Measurements from ENCODE around the gene ADK. TPM values are rescaled to one million over a fixed set of nuclear protein-coding genes. Genes with fewer than 3 reads are reported as not detected.
"Not testable (repeated sequence)": the region's sequence is repeated elsewhere in the genome, so short reads cannot be mapped to it uniquely, and the experiment has no call there.

Gene ADK
- total RNA-seq, 1 donor from 2014 or later = 27.1 TPM

DNA sequence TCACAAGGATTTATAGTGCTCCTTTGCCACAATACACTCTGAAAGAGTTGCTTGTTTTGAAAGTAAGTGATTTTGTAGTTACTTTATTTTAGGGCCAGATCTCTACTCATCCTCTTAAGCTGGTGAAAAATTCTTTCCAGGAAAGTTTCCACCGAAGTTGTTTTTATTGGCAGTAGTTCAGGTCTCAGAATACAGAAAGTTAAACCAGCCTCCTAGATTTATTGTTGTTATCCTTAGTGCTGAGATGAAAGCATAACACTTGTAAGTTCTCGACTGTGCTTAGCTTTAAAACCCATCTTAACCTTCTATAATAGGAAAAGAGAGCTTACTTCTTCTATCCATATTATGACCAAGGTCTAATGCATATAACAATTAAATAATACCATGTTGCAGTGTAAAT is 5.9 kb upstream of the ADK start:
- intact Hi-C loops (cut with micrococcal nuclease) = no loop called here

DNA sequence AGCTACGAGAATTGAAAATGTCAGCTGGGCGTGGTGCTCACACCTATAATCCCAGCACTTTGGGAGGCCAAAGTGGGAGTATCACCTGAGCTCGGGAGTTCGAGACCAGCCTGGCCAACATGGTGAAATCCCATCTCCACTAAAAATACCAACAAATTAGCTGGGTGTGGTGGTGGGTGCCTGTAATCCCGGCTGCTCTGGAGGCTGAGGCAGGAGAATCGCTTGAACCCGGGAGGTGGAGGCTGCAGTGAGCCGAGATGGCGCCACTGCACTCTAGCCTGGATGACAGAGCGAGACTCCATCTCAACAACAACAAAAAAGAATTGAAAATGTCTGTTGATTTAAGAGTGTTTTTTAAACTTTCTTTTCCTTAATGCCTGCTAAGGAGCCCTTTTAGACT is 4.0 kb upstream of the ADK start:
- intact Hi-C loops (cut with micrococcal nuclease) = not testable (repeated sequence)

- intact Hi-C loops (cut with micrococcal nuclease) = loop anchor here (2.0 to 10.0 kb wide), 7 partner anchors 276 to 736 kb away; partner anchors contain the start of genes ANXA7, CAMK2G, PPP3CB and SEC24C
These were observed 624 bp upstream of the ADK start, which contains the start of gene AP3M1 for GRCh38 chr10:74150204-74150989. TSS of gene AP3M1 (minus strand) at chr10:74150828. CDS start at chr10:74138379, 12,449 bp downstream.

DNA sequence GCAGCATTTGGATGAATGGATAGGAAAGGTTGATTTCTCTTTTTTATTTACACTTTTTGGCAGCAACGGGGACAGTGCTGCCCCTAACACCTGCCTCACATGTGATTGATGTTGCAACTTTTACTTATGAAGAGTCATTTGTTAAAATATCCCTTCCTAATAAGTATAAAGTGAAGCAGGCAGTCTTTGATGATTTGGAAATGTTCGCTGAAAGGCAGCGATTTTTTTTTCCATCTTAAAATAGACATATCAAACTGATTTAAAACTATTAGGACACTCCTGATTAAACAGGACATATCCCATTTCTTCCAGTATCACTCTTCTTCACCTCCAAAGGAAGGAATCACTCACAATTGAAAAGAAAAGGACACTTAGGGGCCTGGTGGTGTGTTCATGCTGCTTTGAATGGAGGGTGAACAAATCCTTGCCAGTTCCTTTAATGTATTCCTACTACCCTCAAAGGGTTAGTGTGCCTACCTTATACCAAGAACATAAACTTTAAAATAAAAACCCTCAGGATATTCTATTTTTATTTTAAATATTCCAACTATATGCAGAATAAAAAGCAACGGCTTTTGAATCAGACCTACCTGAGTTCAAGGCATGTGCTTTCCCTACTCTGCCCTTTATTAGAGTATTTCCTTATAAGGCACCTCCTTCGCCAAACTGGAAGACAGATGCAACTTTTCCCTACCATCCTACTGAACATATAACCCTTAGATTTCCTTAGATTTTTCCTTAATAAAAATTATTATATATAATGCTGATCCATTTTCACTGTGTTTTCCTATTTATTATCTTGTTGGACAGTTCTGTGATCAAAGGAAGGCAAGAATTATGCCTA is 1.1 kb downstream of the ADK start:
- intact Hi-C loops (cut with micrococcal nuclease) = loop anchor here (1.0 to 10.0 kb wide), 20 partner anchors 24 to 1082 kb away; partner anchors contain the start of genes ANXA7, CAMK2G, KAT6B and NDST2

GRCh38 chr10:74153123-74153522 is 2.1 kb downstream of the ADK start:
- intact Hi-C loops (cut with micrococcal nuclease) = loop anchor here (5.0 to 10.0 kb wide), 2 partner anchors 656 to 738 kb away; partner anchors contain the start of genes ANXA7 and PPP3CB

GRCh38 chr10:74153676-74154075 is 2.7 kb downstream of the ADK start:
- intact Hi-C loops (cut with micrococcal nuclease) = loop anchor here (5.0 to 10.0 kb wide), 2 partner anchors 656 to 739 kb away; partner anchors contain the start of genes ANXA7 and PPP3CB

- intact Hi-C loops (cut with micrococcal nuclease) = loop anchor here (10.0 kb wide), 1 partner anchor 742 kb away; the partner anchor contains the start of gene ANXA7
These were observed 5.9 kb downstream of the ADK start for GRCh38 chr10:74156919-74157289.

DNA sequence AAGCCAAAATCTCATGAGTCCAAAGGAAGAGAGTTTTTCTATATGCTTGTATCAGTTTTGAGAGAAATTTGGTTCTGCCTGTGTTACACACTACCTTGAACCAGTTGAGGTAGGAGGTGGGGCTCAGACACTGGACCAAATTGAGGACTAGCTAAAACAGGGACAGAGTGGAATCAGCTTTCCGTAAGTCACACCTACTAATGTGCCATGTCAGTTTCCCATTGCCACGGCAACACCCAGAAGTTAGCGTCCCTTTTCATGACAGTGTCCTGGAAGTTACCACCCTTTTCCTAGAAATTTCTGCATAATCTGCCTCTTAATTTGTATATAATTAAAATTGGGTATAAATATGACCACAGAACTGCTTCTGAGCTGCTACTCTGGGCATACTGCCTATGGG is 9.0 kb downstream of the ADK start:
- intact Hi-C loops (cut with micrococcal nuclease) = no loop called here

- intact Hi-C loops (cut with micrococcal nuclease) = no loop called here
These were observed 12.5 kb downstream of the ADK start for GRCh38 chr10:74163319-74164068.

DNA sequence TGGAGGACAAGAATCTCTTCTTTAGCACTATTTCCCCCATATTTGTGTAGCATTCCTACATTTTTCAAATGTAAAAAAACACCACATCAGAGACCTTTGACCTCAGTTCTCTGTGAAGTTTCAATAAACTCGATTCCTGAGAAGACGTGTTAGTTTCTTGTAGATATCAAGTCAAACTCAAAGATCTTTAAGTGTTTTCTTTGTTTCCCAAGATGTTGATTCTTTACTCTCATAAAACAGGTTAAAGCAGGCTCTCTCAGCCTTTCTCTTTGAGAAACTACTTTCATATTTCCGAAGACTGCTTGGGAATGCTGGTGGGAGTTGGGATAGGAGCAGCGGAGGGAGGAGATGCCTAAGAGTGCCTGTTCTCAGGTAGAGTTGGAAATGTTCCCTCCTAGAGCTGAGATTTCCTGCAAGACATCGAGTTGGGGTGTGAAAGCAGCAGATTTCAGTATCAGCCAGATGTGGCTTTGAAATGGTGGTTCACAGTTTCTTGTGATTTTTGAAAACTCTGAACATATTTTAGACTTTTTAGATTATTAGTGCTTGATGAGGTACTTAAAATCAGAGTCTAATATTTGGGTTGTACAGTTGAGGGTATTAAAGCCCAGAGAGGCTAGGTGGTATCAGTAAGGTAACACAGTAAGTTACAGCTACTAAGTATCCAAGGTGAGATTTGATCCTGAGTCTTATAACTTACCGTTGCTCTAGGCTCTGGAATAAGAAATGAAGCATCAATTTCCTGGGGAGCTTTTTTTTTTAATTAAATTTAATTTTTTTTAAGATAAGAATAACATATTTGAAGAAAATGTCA is 13.9 kb downstream of the ADK start:
- intact Hi-C loops (cut with micrococcal nuclease) = loop anchor here (1.0 kb wide), 1 partner anchor 11 kb away; no protein-coding TSS in a partner anchor

DNA sequence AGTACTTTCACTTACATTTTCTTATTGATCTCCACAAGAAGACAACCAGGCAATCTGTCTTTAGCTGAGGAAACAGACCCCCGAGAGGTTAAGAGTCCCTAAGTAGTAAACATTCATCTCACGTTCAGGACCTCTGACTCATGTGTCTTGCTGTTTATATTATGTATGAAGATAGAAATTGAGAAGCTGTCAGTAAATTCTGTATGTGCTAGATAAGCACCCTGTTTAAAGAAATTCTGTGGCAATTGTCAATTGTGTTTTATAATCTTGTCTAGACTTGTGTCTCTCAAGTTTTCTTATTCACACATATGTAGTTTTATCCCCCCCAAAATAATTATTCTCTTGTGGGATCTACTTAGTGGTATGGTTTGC is 14.5 kb downstream of the ADK start:
- intact Hi-C loops (cut with micrococcal nuclease) = loop anchor here (1.0 kb wide), 1 partner anchor 11 kb away; no protein-coding TSS in a partner anchor

- intact Hi-C loops (cut with micrococcal nuclease) = no loop called here
These were observed 16.4 kb downstream of the ADK start for GRCh38 chr10:74167443-74167842.

DNA sequence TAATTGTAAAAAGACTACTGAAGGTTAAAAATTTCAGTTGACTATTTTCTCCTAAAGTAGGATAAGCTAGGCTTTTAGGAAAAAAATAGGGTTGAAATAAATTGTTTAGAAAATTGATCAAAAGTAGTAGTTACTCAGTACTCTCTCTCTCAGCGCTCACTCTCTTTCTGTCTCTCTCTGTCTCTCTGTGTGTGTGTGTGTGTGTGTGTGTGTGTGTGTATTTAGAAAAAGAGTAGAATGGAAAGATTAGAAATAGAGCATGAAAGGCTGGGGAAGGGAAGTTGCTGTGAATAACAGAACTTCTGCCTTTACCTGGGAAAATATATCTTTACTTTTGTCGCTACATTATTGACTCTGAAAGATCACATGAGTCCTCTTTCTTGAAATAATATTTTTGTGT is 20.6 kb downstream of the ADK start:
- intact Hi-C loops (cut with micrococcal nuclease) = no loop called here

GRCh38 chr10:74174521-74174920 is 23.5 kb downstream of the ADK start:
- intact Hi-C loops (cut with micrococcal nuclease) = no loop called here

- intact Hi-C loops (cut with micrococcal nuclease) = loop anchor here (1.0 to 5.0 kb wide), 13 partner anchors 10 to 1059 kb away; partner anchors contain the start of genes ADK, KAT6B, NDST2 and SAMD8
These were observed 24.7 kb downstream of the ADK start for GRCh38 chr10:74175510-74176379.

GRCh38 chr10:74176380-74177139 is 25.5 kb downstream of the ADK start:
- intact Hi-C loops (cut with micrococcal nuclease) = loop anchor here (1.0 to 5.0 kb wide), 13 partner anchors 11 to 1058 kb away; partner anchors contain the start of genes ADK, KAT6B, NDST2 and SAMD8

DNA sequence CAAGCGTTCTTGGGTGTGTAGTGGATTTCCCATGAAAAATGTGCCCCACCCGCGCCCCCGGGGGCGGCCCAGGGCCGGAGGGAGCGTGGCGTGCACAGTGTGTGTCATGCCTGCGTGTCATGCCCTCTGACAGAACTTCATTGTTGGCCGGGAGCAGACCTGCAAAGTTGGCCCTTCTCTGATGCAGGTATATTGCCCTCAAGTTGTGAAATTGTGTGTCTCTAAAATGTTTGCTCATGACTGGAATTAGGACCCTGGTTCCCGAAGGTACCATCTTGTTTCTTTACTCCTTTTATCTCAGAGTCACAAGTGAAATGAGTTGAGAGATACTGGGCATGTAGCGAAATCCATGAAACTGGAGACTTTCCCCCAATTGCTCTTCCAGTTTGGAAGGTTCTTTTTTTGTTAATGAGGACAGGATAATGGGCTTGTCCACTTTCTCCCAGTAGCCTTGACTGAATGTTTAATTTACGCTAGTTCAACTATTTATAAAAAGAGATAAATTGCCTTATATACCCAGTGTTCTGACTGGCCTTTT is 26.2 kb downstream of the ADK start:
- intact Hi-C loops (cut with micrococcal nuclease) = loop anchor here (2.0 to 5.0 kb wide), 2 partner anchors 35 to 408 kb away; no protein-coding TSS in a partner anchor
